GM12873 (cell line): ENCODE results near the gene BLID.

Experiments used
- CTCF ChIP-seq: IDR thresholded peaks from 2 replicates; pipeline ENCODE4 v1.5.1; 2012; ENCODE audit warnings: low read depth, mild to moderate bottlenecking, moderate library complexity, low read length, control low read depth; ENCODE audit not compliant: insufficient read depth; ENCODE audit errors: missing control alignments

BLID gene

GRCh38 chr11:122098261-122098980, 17.6 kb downstream of the BLID start:
- no peak for TF ChIP-seq CTCF

GRCh38 chr11:122097419-122098001, 18.5 kb downstream of the BLID start:
- TF ChIP-seq CTCF, result no peak

- TF ChIP-seq CTCF, result no peak
Observed at GRCh38 chr11:122096272-122097112, 19.5 kb downstream of the BLID start.

- no peak for TF ChIP-seq CTCF
Observed at GRCh38 chr11:122095681-122096262, 20.2 kb downstream of the BLID start.

- no peak for TF ChIP-seq CTCF
Observed at GRCh38 chr11:122094836-122095235, 21.2 kb downstream of the BLID start.

- TF ChIP-seq CTCF, result no peak
Observed at GRCh38 chr11:122093731-122094275, 22.2 kb downstream of the BLID start.

GRCh38 chr11:122091835-122092234, 24.2 kb downstream of the BLID start:
- TF ChIP-seq CTCF, result no peak
